GM12878 (cell line): ENCODE data around the gene DPF3.

ENCODE experiments used
- CBX5 ChIP-seq: sonication (generic); IDR thresholded peaks from 2 replicates; pipeline ENCODE4 v1.6.1; 2016; ENCODE audit warnings: low read depth, moderate library complexity, mild to moderate bottlenecking, inconsistent platforms
- EP300 ChIP-seq, 2 experiments: fragments of 150-350 bp in 1 of 2; IDR thresholded peaks; 2 replicates each; pipeline ENCODE4 v1.6.1; 2011 to 2012; ENCODE audit warnings: low read depth in 2 of 2, low read length in 2 of 2, borderline replicate concordance in 1 of 2, improper control_type of control experiment in 1 of 2, inconsistent platforms in 1 of 2; ENCODE audit not compliant: control insufficient read depth in 1 of 2
- EZH2 ChIP-seq: IDR thresholded peaks from 2 replicates; pipeline ENCODE4 v1.6.1; 2012; ENCODE audit warnings: low read depth, mild to moderate bottlenecking, control low read depth, inconsistent platforms, low read length, borderline replicate concordance; ENCODE audit not compliant: control insufficient read depth
- JUNB ChIP-seq: IDR thresholded peaks from 2 replicates; pipeline ENCODE4 v1.6.1; 2016; ENCODE audit warnings: antibody characterized with exemption, mild to moderate bottlenecking
- POLR2A ChIP-seq: IDR thresholded peaks from 2 replicates; pipeline ENCODE4 v1.6.1; 2011; ENCODE audit warnings: low read depth, mild to moderate bottlenecking, low read length
- POLR2AphosphoS5 ChIP-seq: IDR thresholded peaks from 2 replicates; pipeline ENCODE4 v1.6.1; 2011; ENCODE audit warnings: mild to moderate bottlenecking, low read length, inconsistent platforms
- RCOR1 ChIP-seq: conservative IDR thresholded peaks from 2 replicates; pipeline ENCODE4 v1.6.1; 2012; ENCODE audit warnings: low read depth, low read length, improper control_type of control experiment
- SP1 ChIP-seq: IDR thresholded peaks from one replicate; pipeline ENCODE4 v1.6.1; 2011; ENCODE audit warnings: low read depth, low read length
- ZSCAN29 ChIP-seq: fragments of 450-650 bp; IDR thresholded peaks from 2 replicates; pipeline ENCODE4 v1.6.1; 2017; ENCODE audit warnings: mild to moderate bottlenecking, moderate library complexity
- TF ChIP-seq, protein P1 (sequence below): IDR thresholded peaks from 2 replicates; pipeline ENCODE4 v1.6.1; 2012; ENCODE audit warnings: low read length, inconsistent platforms
- TF ChIP-seq, protein P2 (sequence below): IDR thresholded peaks from 2 replicates; pipeline ENCODE4 v1.6.1; 2011; ENCODE audit warnings: mild to moderate bottlenecking, low read depth, low read length, moderate library complexity; ENCODE audit not compliant: insufficient replicate concordance
- TF ChIP-seq, protein P3 (sequence below): fragments of 450-650 bp; IDR thresholded peaks from 2 replicates; pipeline ENCODE4 v1.6.1; 2016; ENCODE audit warnings: mild to moderate bottlenecking

DNA sequence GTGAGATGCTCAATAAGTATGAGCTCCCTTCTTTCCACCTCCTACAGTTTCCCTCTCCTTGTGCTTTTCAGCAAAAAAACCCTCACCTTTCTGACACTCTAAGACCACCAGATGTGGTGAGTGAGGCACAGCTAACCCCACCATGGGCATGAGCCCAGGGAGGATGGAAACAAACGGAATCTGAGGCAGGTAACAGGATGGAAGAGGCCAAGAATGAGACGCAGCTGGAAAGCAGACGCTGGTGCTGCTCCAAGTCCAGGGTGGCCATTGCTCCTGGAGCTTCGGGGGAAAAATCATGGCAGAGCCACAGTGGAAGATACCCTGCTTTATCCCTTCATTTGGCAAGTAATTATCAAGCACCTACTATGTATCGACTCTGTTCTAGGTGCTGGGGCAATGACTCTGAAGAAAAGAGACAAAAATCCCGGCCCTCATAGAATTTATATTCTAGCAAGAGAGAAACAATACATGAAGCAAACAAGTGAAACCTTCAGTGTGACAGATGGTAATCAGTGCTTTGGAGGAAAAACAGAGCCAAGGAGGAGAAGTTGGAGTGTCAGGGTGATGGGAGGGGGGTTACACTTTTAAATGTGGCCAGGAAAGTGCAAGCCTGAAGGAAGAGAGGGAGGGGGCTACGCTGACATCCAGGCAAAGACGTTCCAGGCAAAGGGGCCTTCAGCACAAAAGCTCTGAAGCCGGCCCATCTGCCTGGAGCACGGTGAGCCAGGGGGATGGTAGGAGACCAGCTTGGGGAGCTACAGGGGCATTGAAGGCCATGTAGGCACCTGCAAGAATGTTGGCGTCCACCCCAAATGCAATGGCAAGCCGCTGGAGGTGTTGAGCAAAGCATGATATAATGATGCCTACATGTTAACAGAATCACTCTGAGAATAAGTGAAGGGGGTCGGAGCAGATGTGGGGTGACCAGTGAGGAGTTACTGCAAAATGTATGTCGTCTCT, 154.2 kb downstream of the DPF3 start:
- TF ChIP-seq ZSCAN29 (no peak), CBX5 (no peak), SP1 (no peak), RCOR1 (no peak), POLR2AphosphoS5 (no peak), EZH2 (no peak), EP300 (IDR thresholded peaks at IDR 0.05; ENCODE audit: borderline replicate concordance in 1 of 2, control insufficient read depth in 1 of 2, low read depth in 2 of 2, low read length in 2 of 2) (no peak), JUNB (no peak), POLR2A (no peak)
- TF ChIP-seq, protein P1, sequence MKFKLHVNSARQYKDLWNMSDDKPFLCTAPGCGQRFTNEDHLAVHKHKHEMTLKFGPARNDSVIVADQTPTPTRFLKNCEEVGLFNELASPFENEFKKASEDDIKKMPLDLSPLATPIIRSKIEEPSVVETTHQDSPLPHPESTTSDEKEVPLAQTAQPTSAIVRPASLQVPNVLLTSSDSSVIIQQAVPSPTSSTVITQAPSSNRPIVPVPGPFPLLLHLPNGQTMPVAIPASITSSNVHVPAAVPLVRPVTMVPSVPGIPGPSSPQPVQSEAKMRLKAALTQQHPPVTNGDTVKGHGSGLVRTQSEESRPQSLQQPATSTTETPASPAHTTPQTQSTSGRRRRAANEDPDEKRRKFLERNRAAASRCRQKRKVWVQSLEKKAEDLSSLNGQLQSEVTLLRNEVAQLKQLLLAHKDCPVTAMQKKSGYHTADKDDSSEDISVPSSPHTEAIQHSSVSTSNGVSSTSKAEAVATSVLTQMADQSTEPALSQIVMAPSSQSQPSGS, result no peak
- TF ChIP-seq, protein P2, sequence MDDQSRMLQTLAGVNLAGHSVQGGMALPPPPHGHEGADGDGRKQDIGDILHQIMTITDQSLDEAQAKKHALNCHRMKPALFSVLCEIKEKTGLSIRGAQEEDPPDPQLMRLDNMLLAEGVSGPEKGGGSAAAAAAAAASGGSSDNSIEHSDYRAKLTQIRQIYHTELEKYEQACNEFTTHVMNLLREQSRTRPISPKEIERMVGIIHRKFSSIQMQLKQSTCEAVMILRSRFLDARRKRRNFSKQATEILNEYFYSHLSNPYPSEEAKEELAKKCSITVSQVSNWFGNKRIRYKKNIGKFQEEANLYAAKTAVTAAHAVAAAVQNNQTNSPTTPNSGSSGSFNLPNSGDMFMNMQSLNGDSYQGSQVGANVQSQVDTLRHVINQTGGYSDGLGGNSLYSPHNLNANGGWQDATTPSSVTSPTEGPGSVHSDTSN, result no peak
- TF ChIP-seq, protein P3, sequence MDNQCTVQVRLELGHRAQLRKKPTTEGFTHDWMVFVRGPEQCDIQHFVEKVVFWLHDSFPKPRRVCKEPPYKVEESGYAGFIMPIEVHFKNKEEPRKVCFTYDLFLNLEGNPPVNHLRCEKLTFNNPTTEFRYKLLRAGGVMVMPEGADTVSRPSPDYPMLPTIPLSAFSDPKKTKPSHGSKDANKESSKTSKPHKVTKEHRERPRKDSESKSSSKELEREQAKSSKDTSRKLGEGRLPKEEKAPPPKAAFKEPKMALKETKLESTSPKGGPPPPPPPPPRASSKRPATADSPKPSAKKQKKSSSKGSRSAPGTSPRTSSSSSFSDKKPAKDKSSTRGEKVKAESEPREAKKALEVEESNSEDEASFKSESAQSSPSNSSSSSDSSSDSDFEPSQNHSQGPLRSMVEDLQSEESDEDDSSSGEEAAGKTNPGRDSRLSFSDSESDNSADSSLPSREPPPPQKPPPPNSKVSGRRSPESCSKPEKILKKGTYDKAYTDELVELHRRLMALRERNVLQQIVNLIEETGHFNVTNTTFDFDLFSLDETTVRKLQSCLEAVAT, result no peak
